GM18519 (cell line): ENCODE measurements around the gene DTX1.
"Not testable (repeated sequence)": the region's sequence is repeated elsewhere in the genome, so short reads cannot be mapped to it uniquely, and the experiment has no call there.

Experiments
- ATAC-seq: cut with Tn5 transposase; IDR thresholded peaks from one replicate; pipeline ENCODE4 v1.9.1; 2021; ENCODE audit warnings: mild to moderate bottlenecking, moderate library complexity; ENCODE audit not compliant: unreplicated experiment, low FRiP score

DTX1 gene

DNA sequence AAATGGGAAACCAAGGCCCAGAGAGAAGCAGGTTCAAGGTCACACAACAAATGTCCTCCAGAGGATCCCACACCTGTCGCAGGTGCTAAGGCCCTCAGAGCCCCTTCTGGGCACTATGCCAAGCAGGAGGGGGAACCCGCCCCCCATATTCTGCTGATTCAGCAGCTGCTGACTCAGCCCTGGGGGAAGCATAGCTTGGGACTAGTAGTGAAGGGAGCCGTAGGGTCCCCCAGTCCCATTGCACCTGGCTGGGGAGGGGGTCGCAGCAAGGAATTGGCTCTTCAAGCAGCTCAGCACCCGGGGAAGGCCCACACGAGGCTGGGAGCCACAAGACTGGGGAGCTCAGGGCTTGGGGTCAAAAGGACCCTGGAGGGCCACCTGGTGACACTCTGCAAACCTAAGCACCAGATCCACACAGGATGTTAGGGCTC is 78.0 kb downstream of the DTX1 start:
- no peak for ATAC-seq

GRCh38 chr12:113135178-113136127 is 78.9 kb downstream of the DTX1 start, which contains the start of gene RASAL1:
RASAL1 (minus strand) TSS chr12:113135761; CDS start chr12:113135462, 299 bp downstream.
- no peak for ATAC-seq

GRCh38 chr12:113136128-113136989 is 79.8 kb downstream of the DTX1 start:
- no peak for ATAC-seq

DNA sequence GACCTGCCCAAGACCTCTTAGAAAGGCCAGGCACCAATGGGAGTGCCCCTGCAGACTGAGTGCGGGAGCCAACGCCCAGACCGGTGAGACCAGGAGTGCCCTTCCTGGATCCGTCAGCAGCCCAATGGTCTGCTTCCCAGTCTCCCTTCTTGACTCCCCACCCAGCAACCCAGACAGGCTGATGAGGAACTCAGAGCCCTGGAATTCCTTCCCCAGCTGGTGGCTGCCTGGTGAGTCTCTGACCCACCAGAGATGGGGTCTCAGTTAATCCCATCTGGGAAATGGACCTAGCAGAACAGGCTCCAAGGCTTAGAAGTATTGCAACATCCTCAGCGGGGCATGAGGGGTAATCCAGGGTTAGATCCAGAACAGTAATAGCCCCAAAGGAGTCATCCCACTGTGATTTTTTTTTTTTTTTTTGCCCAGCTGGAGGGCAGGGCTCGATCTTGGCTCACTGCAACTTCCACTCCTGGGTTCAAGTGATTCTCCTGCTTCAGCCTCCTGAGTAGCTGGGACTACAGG is 80.5 kb downstream of the DTX1 start:
- no peak for ATAC-seq

DNA sequence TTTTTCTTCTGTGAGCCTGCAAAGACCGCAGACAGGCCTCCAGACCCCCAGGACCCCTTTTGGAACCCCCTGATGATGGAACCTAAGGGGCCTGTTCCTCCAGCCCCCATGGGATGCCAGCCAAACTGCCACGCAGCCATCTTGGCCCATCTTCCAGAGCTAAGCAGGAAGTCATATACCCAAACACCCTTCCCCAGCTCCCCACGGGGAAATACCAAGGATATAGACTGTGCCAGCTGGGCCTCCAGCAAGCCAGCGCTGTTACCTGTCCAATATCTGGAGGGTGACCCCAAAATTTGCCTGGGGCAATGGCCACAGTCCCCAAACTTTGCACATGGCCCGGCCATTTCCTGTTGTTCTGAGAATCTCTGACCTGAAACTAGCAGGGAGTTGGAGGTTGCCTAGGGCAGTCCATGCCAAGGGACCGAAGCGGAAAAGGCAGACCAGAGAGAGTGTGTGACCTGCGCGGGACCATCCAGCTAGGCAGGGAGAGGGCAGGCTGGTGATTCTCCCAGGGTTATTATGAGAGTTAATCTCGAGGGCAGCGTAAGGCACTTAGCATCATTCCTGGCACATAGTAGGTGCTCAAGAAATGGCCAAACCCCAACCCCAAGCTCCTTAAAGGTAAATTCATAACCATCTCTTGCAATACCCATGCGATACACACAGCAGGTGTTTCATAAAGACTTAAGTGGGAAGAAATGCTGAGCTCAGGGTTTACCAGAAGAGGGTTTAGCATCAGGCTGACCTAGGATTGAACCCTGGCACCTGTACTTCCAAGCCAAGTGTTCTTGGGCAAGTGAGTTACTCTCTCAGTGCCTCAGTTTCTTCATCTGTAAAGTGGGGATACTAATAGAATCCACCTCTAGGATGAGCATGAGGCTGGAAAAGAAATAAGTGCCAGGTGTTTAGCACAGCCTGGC is 81.6 kb downstream of the DTX1 start:
- no peak for ATAC-seq

GRCh38 chr12:113138826-113139225 is 82.3 kb downstream of the DTX1 start:
- no peak for ATAC-seq

GRCh38 chr12:113140706-113141105 is 84.2 kb downstream of the DTX1 start:
- ATAC-seq, result no peak

GRCh38 chr12:113141716-113142115 is 85.2 kb downstream of the DTX1 start:
- not testable (repeated sequence) for ATAC-seq

DNA sequence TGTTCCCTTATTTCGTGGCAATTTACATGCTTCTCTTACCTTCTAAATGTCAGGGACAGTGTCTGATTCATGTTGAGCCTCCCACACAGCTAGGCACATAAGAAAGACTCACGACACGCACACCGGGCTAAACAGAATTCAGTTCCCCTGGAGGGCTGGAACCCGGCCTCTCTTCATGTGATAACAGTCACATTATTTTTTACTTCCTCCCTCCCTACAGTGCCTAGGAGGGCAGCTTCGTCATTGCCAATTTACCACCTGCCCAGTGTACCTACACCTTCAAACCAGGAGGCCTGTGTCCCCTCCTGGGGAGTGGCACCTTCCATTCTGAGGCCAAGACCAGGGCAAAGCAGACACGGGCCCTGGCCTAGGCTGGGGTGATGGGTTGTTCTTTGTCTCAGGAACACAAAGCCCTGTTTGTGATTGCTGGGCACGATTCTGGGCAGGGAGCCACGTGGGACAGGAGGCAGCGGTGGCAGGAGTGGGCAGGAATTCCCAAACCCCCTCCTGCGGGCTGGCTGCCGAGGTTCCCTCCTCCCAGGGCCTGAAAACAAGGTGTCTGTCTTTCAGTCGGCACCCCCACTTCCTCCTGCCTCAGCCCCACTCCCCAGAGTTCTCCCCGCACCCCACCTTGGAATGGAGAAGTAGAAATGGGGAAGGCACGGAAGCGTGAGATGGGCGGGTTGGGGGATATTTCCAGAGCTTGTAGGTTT is 85.8 kb downstream of the DTX1 start:
- no peak for ATAC-seq

- no peak for ATAC-seq
Observed at GRCh38 chr12:113142886-113143332, 86.4 kb downstream of the DTX1 start.

DNA sequence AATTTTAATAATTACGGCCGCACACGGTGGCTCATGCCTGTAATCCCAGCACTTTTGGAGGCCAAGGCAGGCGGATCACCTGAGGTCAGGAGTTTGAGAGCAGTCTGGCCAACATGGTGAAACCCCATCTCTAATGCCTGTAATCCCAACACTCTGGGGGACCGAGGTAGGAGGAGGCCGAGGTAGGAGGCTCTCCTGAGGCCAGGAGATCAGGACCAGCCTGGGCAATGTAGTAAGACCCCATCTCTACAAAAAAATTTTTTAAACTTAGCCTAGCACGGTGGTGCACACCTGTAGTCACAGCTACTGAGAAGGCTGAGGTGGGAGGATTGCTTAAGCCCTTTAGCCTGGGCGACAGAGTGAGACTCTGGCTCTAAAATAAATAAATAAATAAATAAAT is 87.4 kb downstream of the DTX1 start:
- ATAC-seq, result no peak

DNA sequence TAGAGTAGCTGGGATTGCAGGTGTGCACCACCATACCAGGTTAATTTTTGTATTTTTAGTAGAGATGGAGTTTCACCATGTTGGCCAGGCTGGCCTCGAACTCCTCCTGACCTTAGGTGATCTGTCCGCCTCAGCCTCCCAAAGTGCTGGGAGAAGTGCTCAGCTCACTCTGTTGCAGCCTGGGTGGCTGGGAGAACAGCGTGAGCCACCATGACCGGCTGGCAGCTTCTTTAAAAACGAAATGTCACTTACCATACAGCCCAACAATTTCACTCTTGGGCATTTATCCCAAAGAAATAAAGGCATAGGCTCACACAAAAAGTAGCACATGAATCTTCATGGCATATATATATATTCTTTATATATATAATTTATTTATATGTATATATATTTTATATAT is 88.3 kb downstream of the DTX1 start:
- ATAC-seq, result no peak

DNA sequence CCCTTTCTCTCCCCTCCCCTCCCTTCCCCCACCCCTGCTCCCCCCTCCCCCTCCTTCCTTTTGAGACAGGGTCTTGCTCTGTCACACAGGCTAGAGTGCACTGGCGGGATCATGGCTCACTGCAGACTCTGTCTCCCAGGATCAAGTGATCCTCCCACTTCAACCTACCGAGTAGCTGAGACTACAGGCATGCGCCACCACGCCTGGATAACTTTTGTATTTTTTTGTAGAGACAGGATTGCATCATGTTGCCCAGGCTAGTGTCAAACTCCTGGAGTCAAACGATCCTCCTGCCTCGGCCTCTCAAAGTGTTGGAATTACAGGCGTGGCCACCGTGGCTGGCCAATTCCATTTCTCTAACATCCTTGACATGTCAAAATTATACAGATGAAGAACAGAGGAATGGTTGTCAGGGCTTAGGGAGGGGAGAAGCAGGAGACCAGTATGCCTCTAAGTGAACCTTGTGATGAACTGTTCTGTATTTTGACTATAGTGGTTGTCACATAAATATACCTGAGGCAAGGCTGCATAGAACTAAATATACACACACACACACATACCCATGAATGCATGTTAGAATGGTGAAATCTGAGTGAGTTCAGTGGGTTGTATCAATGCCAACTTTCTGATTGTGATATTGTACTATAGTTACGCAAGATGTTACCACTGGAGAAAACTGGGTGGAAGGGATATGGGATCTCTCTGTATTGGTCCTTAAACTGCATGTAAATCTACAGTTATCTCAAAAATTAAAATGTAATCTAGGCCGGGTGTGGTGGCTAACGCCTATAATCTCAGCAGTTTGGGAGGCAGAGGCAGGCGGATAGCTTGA is 89.4 kb downstream of the DTX1 start:
- no peak for ATAC-seq

DNA sequence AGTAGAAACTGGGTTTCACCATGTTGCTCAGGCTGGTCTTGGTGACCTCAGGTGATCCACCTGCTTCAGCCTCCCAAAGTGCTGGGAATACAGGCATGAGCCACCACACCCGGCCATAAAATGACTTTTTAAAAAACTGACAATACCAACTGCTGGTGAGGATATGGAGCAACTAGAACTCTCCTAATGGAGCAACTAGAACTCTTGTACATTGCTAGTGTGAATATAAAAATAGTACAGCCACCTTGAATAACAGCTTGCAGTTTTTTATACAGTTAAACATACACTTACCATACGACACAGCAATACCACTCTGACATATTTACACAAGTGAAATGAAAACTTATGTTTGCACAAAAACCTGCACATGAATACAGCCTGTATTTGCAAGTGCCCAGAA is 90.5 kb downstream of the DTX1 start:
- ATAC-seq, result no peak
